ENCODE measurements around the gene GNG5.

- TF ChIP-seq CTCF (IDR thresholded peaks at IDR 0.05; ENCODE audit: poor library complexity): peak; percentile 27
- no peak for TF ChIP-seq EZH2 (IDR thresholded peaks at IDR 0.05; ENCODE audit: borderline replicate concordance)
- no peak for TF ChIP-seq EZH2phosphoT487 (IDR thresholded peaks at IDR 0.05; ENCODE audit: low read depth, severe bottlenecking, unreplicated experiment)
These were observed 35.3 kb upstream of the GNG5 start for GRCh38 chr1:84541679-84542078.

Data from hepatocyte (in vitro differentiated cells).